ENCODE results near the gene INTS1. TPM values are rescaled to one million over a fixed set of nuclear protein-coding genes. Genes with fewer than 3 reads are reported as not detected.
A peak's percentile ranks its signal among the peaks of the same experiment; 100 is the strongest.

INTS1 gene
- total RNA-seq, 1 donor from 2014 or later: 56.3 TPM

DNA sequence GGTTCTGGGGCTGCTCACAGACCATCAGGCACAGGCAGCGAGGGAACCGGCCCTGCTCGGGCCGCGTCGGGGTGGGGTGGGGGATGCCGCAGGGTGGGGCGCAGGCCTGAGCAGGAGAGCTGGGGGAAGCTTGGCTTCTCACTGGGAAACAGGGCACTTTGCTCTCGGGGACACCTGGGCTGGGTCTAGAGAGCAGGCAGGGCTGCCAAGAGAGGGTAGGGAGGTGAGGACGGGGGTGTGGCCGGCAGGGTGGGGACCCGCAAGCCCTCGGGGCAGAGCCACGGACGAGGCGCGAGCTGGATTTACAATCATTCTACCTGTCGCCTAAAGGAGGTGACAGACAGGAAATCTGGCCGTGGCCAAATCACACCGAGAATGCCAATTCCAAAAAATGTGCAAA, 11.1 kb downstream of the INTS1 start:
- no peak for DNase-seq (ENCODE audit: low spot score)

DNA sequence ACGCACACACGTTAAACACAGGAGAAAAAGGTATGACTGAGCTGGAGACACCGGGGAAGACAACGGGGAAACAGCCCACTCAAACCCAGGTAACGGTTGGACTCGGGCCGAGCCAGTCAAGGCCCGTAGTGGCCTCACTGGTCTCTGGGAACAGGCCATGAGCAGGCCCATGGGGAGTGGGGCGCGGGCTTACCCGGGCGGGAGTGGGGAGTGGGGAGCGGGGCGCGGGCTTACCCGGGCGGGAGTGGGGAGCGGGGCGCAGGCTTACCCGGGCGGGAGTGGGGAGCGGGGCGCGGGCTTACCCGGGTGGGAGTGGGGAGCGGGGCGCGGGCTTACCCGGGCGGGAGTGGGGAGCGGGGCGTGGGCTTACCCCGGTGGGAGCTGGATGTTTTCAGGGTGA, 11.5 kb downstream of the INTS1 start:
- DNase-seq (ENCODE audit: low spot score): no peak

DNA sequence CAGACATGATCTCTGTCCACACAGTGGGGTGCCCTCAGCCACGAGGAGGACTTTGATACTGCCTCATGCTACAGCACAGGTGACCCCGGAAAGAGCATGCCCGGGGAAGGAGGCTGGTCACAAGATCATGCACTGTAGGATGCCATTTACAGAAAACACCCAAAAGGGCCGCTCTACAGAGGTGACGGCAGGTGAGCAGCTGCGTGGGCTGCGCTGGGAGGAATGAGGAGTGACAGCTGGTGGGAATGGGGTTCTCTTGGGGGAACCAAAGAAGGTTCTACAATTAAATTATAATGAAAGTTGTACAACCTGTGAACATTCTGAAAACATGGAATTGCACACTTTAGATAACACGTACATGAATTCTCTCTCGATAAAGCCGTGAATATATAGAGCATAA, 12.0 kb downstream of the INTS1 start:
- DNase-seq (ENCODE audit: low spot score): no peak

DNA sequence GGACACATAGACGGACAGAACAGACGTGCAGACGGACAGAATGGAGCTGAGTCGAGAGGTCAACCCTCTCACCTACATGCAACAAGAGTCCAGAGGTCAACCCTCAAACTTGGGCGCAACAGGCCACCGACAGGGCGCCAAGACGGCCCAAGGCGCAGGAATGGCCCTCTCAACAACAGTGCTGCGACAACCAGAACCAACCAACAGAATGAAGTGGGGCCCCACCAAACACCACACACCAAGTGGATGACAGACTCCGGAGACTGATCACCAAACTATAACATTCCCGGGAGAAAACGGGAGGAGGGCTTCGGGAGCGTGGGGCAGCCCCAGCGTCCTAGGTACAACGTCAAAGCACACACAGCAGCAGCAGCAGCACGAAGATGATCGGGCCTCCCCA, 13.4 kb downstream of the INTS1 start:
- DNase-seq (ENCODE audit: low spot score): no peak

DNA sequence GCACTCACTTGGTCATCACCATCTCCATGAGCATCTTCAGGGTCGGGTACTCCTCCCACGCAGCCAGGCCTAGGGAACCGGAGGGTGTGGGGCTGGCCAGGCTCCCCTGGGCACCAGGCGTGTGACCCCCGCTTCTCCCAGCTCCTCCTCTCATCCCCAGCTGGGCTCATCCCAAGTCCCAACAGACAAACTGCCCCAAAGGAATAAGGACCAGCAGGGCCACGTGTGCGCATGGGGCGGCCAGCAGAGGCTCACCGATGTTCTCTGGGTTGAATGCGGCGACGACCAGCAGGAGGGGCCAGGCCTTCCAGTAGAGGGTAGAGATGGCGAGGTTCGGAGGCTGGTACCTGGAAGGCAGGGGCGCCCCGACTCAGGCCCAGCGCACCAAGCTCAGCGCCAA, 14.9 kb downstream of the INTS1 start:
- DNase-seq (ENCODE audit: low spot score): no peak

DNA sequence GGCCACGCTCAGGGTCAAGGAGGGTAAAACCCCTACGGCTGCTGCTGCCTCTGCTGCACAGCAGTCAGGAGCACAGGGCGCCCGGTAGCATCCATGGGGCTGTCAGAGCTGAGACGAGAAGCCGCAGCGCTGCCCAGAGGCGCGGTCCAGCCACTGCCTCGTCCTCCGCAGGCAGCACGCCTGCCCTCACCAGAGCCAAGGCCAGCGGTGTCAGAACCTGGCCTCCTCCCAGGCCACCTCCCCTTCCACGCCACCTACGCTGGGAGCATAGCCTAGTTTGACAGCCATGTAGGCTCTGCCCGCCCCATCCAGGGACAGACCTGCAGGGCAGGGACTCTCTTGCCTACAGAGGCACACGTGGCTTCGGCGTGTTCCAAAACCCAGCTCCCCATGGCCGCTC, 16.2 kb downstream of the INTS1 start:
- DNase-seq (ENCODE audit: low spot score): no peak

DNA sequence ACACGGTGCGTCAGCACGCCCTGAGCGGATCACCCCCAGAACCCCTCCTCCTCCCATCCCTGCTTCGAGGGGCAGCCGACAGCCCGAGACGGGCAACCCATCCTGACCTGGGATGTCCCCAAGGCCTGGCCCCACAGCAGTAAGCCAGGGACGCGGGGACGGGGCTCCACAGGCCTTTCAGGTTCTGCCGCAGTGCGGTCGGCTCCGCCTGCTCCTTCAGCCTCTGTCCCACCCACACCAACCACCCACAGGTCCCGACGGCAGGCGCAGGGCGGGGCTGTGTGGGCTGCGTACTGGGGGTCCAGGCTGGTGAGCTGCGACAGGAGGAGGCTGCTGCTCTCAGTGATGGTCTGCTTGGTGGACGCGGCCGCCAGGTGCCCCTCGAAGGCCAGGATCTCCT, 16.7 kb downstream of the INTS1 start:
- DNase-seq (ENCODE audit: low spot score): no peak

DNA sequence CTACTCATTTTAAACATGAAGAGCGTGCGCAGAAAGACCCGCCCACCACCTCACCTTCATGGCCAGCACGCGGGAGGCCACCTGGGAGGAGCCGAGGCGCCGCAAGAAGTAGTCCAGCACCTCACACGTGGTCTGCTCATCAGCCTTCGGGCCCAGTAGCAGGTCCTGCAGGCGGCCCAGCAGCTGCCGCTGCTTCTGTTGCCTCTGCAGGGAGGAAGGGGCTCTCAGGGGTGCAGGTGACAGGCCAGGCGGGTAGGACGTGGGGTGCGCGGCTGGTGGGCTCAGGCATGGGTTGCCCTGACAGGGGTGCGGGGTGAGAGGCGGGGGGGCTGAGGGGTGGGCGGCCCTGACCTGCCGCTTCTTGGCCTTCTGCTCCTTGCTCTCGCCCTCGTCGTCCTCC, 17.6 kb downstream of the INTS1 start:
- no peak for DNase-seq (ENCODE audit: low spot score)

DNA sequence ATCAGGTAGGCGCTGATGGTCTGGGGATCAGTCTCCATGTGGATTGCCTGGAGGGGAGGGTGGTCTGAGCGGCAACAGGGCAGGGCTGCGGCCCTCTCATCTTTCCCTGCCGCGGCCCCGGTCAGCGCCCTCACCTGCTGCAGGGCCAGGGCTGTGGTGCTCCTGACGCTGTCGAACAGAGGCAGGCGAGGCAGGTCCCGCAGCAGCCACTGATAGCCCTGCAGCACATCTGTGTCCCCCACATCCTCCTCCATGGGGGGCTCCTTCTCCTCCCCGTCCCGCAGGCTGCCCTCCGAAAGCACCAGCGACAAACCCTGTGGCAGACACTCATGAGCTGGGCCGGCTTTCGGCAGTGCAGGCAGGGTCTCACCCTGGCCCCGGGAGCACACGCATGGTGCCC, 19.0 kb downstream of the INTS1 start:
- DNase-seq (ENCODE audit: low spot score): no peak

DNA sequence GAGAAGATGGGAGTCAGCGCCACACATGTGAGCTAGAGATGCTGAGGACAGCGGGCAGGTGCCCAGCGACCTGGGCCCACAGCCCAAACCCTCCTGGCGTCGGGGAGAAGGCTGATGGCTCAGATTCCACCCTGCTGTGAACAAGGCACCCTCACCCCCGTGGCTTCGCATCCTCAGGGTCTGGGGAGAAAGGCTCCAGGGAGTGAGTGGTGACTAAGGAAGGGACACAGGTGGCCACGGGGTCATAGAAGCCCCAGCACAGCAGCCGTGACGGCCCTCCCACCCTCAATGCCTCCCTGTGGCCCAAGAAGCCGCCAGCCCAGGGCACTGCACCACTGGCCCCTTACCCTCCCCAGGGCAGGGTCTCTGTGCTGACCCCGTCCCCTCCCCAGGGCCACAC, 19.6 kb downstream of the INTS1 start:
- DNase-seq (ENCODE audit: low spot score): no peak

DNA sequence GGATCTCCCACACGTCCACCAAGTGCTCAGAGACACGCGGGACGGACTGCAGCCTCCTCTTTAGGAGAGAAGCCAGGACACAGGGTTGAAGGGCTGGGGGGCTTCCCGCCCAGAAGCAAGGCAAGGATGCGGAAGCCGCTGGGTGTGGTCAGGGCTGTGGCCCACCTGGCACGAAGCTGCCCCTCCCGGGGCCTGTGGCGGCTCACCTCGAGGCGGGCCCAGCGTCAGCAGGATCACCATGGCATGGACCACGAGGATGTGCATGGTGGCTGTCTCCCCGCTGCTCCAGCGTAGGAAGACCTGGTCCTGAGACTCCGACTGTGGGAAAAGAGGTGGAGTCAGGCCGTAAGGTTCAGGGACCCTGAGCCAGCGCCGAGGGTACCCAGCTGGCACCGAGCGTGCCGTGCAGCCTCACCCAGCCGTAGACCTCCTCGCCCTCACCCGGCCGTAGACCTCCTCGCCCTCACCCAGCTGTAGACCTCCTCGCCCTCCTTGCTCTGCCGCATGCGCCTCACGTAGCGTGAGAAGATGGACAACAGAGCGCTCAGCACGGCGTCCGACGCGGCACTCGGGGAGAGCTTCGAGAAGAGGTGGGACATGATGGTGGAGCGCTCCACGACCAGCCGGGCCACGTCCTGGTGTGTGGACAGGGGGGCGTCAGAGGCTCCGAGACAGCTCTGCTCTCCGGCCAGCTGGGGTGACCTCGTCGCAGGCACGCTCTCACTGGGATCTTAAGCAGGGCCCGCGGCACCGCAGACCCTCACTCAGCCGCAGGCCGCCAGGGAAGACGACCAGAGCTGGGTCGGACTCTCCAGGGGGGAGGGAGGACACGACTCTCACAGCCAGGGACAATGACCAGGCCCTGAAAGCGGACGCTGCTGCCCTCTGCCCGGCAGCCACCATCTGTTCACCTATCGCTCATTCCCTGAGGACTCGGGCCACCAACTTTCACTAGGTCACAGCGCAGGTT, 20.4 kb downstream of the INTS1 start:
- no peak for DNase-seq (ENCODE audit: low spot score)

DNA sequence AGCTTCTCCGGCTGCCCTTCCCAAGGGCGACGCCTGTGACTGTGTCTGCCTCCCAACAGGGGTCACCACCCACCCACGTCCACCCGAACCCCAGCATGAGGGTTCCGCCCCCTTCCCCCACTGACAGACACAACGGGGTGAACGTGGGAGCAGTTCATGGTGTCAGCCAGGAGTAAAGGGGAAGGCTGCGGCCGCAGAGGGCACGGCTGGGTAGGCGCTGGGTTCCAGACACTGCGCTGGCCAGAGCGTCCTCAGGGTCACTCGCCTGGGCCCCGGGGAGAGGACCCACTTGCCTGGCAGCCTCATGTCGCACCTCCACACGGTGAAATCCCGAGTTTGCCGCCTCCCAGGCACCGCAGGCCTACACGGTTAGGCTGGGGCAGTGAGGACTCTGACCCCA, 21.1 kb downstream of the INTS1 start:
- no peak for DNase-seq (ENCODE audit: low spot score)

DNA sequence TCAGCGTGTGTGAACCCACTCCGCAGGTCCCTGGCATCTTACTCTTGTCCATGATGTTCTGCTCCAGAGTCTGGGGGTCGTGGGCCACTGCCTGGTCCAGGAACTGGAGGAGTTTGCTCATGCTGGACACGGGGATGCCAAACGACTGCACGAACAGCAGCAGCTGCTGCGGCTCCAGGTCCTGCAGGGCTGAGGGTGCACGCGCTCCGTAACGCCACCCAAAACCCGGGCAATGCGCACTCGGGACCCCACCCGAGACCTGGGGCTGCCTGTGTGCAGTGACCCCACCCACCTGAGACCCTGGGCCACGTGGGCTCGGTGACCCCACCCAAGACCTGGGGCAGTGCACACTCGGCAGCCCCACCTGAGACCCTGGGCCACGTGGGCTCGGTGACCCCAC, 22.9 kb downstream of the INTS1 start:
- no peak for DNase-seq (ENCODE audit: low spot score)

DNA sequence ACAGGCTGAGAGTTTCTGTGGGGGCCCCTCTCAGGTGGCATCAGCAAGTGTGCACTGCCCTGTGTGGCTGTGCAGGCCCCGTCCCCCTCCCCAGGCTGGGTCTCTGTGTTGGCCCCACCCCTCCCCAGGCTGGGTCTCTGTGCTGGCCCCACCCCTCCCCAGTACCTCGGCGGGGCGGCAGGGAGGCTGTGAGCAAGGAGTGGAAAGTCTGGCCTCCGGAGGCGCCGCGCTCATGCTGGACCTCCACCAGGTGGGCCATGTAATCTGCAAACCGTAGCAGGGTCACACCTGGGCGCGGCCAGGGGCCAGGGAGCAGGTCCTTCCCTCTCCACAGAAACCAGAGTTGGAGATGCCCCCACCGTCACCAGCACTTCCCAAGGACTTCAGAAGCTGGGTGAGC, 23.5 kb downstream of the INTS1 start:
- no peak for DNase-seq (ENCODE audit: low spot score)

DNA sequence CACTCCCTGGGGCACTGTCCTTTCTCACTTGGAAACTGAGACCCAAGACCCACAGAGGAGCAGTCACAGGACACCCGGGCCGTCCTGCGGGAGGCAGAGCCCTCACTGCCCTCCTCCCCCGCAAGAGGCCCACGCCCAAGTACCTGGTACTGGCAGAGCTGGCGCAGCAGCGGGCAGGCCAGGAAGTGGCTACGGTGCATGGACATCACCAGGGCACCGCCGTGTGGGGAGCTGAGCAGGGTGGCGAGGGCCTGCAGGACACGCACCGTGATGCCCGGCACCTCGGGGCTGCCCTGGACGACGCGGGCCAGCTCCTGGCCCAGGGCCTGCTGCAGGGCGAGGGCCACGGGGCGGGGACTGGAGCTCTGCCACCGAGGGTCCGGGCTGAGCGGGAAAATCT, 24.9 kb downstream of the INTS1 start:
- no peak for DNase-seq (ENCODE audit: low spot score)

DNA sequence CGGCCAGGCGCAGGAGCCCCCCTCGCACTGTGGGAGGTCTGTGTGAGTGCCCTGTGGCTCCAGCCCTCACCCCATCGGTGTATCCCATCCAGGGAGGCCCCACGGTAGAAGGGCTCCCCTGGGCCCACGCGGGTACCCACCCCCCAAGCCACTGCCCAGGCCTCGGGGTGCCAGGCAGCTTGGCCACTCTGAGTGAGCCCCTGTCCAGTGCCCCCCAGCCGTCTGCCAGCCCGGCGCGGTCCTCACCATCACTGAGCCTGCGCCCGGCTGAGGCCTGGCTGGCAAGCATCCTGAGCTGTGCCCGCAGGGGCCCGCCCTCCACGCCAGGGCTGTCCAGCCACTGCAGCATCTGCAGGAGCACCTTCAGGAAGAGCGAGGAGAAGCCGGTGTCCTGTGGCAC, 25.7 kb downstream of the INTS1 start:
- DNase-seq (ENCODE audit: low spot score): no peak

DNA sequence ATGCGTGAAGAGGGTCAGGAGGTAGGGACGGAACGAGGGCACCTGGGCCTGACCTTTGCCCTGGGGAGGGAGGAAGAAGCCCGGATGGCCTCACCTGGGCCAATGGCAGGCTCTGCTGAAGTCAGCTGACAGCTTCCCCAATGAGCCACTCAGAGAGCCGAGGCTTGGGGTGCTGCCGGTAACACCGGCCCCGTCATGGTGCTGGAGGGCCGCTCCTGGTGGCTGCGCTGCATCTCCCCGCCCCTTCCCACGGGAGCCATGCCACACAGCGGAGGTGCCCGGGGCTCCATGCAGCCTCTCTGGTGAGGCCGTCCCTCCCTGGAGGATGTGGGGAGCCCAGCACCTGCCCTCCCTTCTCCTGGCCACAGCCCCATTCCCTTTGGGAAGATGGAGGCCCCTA, 27.3 kb downstream of the INTS1 start:
- no peak for DNase-seq (ENCODE audit: low spot score)

DNA sequence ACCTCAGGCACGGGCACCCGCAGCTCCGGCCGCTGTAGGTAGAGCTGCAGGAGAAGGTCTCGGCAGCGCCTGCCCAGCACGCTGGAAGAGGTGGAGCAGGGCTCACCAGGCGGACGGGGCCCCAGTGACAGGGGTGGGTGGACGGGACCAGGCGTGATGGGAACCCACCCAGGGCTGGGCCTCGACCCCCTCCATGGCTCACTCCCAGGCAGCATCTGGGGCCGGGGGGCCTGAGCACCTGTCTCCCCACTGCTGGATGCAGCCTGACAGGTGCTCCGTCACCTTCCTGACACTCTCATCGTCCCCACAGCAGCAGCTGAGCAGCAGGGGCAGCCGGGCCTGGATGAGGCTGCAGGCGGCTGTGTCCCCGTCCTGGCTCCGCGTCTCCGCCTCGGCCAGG, 28.2 kb downstream of the INTS1 start:
- DNase-seq (ENCODE audit: low spot score): no peak

DNA sequence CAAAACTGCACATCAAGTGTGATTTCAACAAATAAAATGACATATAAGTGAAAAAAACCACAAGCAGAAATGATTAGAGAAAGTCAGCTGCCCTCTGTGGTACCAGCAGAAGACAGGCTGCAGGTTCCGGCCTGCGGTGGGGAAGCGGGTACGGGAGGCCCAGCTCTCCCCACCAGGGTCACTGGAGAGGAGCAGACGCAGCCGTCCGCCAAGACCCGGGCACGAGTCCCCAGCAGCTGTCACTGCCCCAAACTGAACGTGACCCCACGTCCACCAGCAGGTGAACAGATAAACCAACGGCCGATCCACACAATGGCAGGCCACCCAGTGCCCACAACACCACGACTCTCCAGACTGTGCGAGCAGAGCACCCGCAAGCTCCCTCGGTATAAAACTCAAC, 28.8 kb downstream of the INTS1 start:
- no peak for DNase-seq (ENCODE audit: low spot score)

DNA sequence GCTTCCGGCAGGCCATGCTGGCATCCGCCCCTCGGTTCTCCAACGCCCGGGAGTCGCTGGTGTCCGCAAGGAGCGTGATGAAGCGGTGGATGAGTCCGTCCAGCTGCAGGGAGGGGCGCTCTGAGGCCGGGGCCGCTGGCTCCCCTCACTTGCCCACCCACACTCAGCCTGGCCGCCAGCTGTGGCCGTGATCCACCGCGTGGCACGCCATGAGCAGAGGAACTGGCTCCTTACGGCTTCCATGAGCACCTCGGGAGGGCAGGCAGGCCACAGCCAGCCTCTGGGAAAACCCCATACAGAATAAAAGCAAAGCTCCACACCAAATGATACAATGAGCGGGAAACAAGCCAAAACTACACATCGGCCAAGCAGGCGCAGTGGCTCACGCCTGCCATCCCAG, 29.5 kb downstream of the INTS1 start:
- no peak for DNase-seq (ENCODE audit: low spot score)

DNA sequence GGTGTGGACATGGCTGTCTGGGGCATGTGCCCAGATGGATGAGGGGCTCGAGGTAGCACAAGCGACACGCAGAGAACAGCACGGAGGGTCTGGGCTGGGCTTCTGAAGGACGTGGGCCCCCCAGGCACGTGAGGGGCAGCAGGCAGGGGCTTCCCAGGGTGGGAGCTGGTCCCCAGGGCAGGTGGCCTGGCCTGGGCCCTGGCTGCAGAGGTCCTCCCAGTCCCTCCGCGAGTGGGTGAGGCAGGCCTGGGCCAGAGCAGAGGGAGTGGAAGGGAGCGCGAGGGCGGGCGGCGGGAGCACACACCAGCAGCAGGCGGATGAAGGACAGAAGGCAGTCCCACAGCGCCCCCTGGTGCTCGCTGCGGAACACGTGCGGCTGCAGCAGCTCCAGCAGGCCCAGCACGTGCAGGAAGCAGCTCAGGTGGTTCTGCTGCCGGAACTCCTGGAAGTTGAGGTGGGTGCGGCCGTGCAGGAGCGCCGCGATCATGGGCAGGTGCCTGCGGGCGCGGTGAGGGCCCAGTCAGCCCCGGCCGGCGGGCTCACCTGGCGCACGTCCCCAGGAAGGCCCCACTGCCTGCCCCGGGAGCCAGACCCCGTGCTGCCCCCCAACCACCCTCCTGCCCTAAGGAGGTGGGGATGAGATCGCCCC, 30.2 kb downstream of the INTS1 start:
- DNase-seq (ENCODE audit: low spot score): peak; percentile 94

DNA sequence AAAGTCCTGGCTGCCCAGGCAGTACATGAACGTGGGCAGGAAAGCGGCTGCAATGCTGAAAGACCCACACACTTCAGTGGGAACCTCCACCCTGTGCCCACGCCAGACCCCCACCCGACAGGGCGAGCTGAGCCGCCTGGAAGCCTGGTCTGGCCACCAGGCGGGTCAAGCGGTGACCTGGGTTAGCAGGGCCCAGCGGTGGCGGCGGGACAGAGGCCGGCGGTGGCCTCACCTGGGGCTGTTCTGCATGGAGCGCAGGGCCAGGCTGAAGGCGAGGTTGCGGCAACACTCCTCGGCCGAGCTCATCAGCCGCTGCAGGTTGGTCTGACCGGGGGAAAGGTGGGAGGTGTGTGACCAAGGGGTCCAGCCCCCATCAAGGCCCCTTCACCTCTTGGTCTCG, 33.3 kb downstream of the INTS1 start:
- DNase-seq (ENCODE audit: low spot score): no peak
